ENCODE results near the gene ENG.

ENG gene

DNA sequence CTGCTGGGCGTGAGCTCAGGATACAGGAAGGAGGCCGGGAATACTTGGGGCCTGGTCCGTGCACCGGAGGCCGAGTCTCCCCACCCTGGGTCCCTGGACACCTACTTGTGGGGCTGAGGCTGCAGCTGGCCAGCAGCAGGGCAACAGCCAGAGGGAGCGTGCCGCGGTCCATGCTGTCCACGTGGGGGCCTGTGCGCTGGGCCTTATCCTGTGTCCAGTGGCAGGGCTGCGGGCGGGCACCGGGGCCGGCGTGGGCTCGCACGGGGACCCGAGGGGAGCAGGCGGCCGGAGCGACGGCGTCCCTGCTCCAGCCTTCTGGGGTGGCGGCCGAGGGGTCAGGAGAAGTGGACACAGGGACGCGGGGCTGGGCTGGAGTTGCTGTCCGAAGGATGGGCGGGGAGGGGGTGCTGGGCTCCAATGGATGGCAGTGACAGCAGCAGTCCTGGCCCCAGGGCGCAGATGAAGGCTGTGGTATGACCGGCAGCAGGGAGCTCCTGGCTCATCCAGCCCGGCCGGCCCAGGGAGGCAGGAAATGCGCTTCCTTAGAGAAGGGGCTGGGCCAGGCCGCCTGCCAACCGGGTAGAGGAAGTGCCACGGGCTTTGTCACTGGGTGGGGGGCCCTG, at the start of gene ENG:
Gene ENG, minus strand, starts transcription at position 475 of the 623 bp plus-strand sequence. Its CDS starts 303 bp downstream, at position 172.
- peak; percentile 64 for DNase-seq (ENCODE audit: low spot score)
- CTCF ChIA-PET = interaction anchor here (0.5 to 3.2 kb wide), 3 partner anchors 10 to 50 kb away, joined by 3 to 24 read pairs (median 6); no protein-coding TSS in a partner anchor
- H3K27ac ChIP-seq = peak within 1 kb of the TSS; percentile 71
- TF ChIP-seq, protein P1, sequence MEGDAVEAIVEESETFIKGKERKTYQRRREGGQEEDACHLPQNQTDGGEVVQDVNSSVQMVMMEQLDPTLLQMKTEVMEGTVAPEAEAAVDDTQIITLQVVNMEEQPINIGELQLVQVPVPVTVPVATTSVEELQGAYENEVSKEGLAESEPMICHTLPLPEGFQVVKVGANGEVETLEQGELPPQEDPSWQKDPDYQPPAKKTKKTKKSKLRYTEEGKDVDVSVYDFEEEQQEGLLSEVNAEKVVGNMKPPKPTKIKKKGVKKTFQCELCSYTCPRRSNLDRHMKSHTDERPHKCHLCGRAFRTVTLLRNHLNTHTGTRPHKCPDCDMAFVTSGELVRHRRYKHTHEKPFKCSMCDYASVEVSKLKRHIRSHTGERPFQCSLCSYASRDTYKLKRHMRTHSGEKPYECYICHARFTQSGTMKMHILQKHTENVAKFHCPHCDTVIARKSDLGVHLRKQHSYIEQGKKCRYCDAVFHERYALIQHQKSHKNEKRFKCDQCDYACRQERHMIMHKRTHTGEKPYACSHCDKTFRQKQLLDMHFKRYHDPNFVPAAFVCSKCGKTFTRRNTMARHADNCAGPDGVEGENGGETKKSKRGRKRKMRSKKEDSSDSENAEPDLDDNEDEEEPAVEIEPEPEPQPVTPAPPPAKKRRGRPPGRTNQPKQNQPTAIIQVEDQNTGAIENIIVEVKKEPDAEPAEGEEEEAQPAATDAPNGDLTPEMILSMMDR (conservative IDR thresholded peaks at IDR 0.05; ENCODE audit: low read depth) = no peak
- POLR2A ChIA-PET (ENCODE audit: low non-redundant PET) = no interaction called here

DNA sequence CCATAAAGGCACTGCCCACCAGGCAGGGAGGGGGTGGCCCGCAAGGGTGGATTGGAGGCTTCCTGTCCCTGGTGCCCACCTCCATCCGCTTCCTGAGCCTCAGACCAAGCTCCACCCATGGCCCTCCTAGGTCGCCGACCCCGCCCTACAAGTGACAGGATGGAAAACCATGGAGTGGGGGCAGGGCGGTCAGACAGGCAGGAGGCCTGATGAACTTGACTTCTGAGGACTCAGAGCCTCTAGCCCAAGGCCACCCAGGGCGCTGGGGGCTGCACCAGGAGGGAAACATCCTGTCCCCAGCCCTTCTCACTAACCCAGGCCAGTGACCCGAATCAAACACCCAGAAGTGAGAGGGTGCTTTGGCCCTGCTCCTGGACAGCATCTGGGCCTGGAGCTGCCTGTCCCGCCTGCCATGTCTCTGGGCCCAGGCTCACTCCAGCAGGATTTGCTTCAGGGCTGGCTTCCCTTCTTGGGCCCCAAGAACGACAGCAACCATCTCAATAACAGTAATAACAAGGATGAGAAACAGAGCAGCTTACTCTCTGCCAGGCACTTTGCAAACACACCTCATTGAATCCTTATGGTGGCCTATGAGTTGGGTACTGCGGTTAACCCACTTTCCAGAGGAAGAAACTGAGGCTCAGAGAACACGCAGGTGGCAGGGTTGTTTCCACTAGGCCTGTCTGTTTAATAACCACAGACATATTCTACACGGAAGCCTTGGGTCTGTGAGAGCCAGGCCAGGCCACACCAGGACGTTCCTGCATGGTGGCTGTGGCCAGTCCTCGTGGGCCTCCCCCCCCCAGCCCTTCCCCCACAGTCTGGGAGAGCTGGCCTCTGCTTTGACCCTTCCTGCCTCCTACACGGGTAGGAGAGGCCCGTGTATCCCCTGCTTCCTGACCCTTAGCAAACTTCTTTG, 49.4 kb upstream of the ENG start:
- H3K27ac ChIP-seq = peak overlapping the region; percentile 62
- ChIA-PET POLR2A (ENCODE audit: low non-redundant PET) (interaction anchor here (0.7 kb wide), 1 partner anchor 93 kb away, joined by 6 read pairs; no protein-coding TSS in a partner anchor), CTCF (no interaction called here)
- TF ChIP-seq, protein P1 (conservative IDR thresholded peaks at IDR 0.05; ENCODE audit: low read depth) = no peak
- no peak for DNase-seq (ENCODE audit: low spot score)

DNA sequence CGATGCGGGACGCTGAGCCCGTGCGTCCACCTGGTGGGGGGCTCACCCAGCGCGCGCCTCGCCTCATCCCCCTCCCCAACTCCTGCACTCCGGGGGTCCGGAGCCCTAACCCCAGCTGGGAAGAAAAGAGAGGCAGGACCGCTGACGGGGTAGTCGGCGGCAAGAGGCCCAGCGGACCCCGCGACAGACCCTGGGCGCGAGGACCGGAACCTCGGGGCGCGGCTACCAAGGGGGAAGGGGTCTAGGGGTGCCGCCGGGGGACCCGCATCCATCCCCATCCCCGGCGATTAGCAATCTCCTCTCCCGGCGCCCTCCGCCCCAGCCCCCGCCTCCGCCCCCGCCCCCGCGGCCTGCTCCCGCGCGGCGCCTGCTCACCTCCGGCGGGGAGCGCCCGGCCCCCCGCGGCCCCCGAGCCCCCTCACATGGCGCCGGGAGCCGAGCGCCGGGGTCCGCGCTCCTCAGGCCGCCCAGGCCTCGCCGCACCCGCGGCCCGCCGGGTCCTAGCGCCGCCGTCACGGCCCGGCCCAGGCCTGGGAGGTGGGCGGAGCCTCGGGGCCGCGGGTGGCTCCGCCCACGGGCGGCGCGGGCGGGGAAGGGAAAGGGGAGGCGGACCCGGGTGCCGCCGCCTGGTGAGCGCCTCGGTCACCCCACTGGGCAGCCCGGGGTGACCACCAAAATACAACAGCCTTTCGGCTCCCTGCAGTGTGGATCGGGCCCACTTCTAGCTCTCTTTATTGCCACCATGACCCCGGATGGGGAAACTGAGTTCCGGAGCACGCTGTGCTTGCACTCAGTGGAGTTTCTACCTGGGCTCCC, 44.9 kb upstream of the ENG start, which contains the start of gene ST6GALNAC6:
Gene ST6GALNAC6, minus strand, starts transcription at position 476 of the 816 bp plus-strand sequence. CDS start 1,622 bp downstream, outside the sequence.
- H3K27ac ChIP-seq = peak within 1 kb of the TSS; percentile 84
- ChIA-PET CTCF (interaction anchor here (1.1 to 1.4 kb wide), 4 partner anchors 11 to 219 kb away, joined by 3 to 4 read pairs (median 4); partner anchors contain the start of gene ST6GALNAC4), POLR2A (ENCODE audit: low non-redundant PET) (interaction anchor here (0.6 kb wide), 2 partner anchors 107 to 401 kb away, joined by 4 to 6 read pairs; no protein-coding TSS in a partner anchor)
- TF ChIP-seq, protein P1 (conservative IDR thresholded peaks at IDR 0.05; ENCODE audit: low read depth) = no peak
- peak; percentile 95 for DNase-seq (ENCODE audit: low spot score)

DNA sequence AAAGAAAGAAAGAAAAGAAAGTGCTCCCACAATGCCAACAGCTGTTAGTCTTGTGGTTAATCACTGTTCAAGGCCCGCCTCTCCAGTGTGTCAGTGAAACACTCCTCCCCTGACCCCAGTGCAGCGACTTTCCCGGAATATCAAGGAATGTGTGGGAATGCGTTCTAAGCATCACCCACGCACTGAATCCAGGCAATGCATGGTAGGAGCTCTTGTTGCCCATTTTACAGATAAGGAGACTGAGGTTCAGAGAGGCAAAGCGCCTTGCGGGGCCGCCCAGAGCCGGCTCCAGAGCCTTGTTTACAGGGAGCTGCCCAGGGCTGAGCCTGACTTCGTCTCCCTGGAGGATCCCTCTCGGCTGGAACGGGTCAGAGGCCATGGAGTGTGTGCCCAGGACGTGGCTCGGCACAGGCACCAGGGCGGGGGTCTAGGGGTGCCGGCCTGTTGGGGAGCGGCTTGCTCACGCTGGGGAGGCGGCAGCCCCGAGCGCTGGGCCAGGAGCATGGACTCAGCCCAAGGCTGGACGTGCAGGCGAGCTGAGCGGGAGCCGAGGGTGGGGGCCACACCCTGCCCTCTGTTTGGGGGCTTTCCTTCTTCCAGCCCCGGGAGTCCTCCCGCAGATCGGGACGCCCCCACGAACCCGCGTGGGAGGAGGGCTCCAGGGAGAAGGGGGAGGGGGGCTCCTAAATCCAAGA, 44.1 kb upstream of the ENG start:
- peak; percentile 74 for DNase-seq (ENCODE audit: low spot score)
- peak overlapping the region; percentile 84 for H3K27ac ChIP-seq
- POLR2A ChIA-PET (ENCODE audit: low non-redundant PET) = interaction anchor here (0.6 to 1.0 kb wide), 2 partner anchors 17 to 107 kb away, joined by 3 to 6 read pairs; no protein-coding TSS in a partner anchor
- TF ChIP-seq, protein P1 (conservative IDR thresholded peaks at IDR 0.05; ENCODE audit: low read depth) = no peak
- CTCF ChIA-PET = interaction anchor here (0.7 to 1.4 kb wide), 5 partner anchors 12 to 137 kb away, joined by 3 to 4 read pairs (median 3); partner anchors contain the start of gene ST6GALNAC4

DNA sequence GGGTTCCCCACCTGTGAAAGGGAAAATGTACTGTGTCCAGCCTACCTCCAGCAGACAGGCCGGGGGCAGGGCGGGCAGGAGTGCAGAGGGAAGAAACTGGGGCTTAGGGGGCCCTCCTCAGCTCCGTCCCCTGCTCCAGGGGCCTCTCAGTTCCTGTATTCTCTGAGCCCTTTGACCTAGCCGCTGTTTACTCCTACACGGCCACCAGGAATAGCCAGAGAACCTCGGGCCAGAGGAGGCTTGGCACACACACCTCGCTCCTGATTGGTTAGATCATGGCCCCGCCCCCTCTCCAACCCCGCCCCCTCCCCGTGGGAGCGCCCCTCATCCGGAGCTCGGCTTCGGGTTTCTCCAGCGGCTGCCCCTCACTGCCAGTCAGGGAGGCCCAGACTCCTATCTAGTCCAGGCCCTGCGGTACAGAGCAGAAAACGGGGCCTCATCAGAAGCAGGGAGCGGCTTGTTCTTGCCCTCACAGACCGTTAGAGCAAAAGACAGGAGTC, 42.8 kb upstream of the ENG start:
- TF ChIP-seq, protein P1 (conservative IDR thresholded peaks at IDR 0.05; ENCODE audit: low read depth) = no peak
- H3K27ac ChIP-seq = peak overlapping the region; percentile 84
- ChIA-PET POLR2A (ENCODE audit: low non-redundant PET) (no interaction called here), CTCF (interaction anchor here (0.9 kb wide), 1 partner anchor 10 kb away, joined by 3 read pairs; no protein-coding TSS in a partner anchor)
- DNase-seq (ENCODE audit: low spot score) = peak; percentile 82
